Sigmoid colon (tissue), 4 donors: ENCODE results near the gene DMPK.

Source experiments
- CTCF ChIP-seq, 4 experiments: fragments of 450-650 bp in 3 of 4; fragments of 200-600 bp in 1 of 4; IDR thresholded peaks; one replicate each; pipeline ENCODE4 v1.5.1; 2016 to 2019; ENCODE audit warnings: antibody characterized with exemption in 4 of 4, mild to moderate bottlenecking in 3 of 4, moderate library complexity in 2 of 4
- EP300 ChIP-seq, 4 donors: sonication (generic); formaldehyde crosslinking; IDR thresholded peaks; one replicate each; pipeline ENCODE4 v1.6.1; 2017; ENCODE audit warnings: antibody characterized with exemption in 4 of 4
- POLR2AphosphoS5 ChIP-seq, 4 donors: sonication (generic); formaldehyde crosslinking; IDR thresholded peaks; one replicate each; pipeline ENCODE4 v1.6.1; 2017; ENCODE audit warnings: antibody characterized with exemption in 4 of 4

- TF ChIP-seq EP300 (IDR thresholded peaks at IDR 0.05), result no peak
- peak in 2 of 4 donors; percentile 24 to 28 for TF ChIP-seq POLR2AphosphoS5 (IDR thresholded peaks at IDR 0.05)
- TF ChIP-seq CTCF (IDR thresholded peaks at IDR 0.05), result no peak
Measured at GRCh38 chr19:45763691-45764294, 18.5 kb downstream of the DMPK start.
